Measurements from ENCODE around the gene GPANK1. TPM values are rescaled to one million over a fixed set of nuclear protein-coding genes. Genes with fewer than 3 reads are reported as not detected.

The GPANK1 gene
- total RNA-seq, 3 donors from 2014 or later, result 16.2 to 22.2 (median 20.0) TPM

DNA sequence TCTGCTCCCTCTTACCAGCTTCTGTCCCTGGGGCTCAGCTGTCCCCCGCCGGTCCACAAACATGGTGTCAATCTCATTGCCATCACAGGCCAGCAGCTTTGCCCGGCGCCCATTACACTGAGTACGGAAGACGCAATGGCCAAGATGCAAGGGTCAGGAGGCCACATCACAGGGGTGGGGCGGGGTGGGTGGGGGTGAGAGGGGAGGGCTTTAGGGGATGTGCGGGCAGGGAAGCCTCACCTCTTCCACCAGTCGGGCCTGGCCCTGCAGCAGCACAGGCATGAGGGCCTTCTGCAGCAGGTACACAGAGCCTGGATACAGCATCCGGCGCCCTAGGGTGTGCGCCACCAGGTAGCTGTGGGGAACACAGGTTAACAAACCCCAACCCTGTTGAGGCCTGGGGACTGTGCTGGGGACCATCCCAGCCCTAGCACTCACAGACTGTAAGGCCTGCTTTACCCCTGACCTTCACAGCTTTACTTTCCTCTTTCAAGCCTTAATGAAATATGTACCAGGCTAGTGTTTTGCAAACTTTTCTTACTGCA, 26.8 kb upstream of the GPANK1 start:
- Histone ChIP-seq H3K27ac (no peak overlapping the region), H3K4me1 (no peaks in the 10 kb centered on the region), H3K27me3 (no peaks in the 10 kb centered on the region), H3K9me3 (no peaks in the 10 kb centered on the region), H3K4me3 (no peak overlapping the region), H3K36me3 (peaks cover 8% of the 10 kb centered on the region)
- no peak for TF ChIP-seq POLR2A (IDR thresholded peaks at IDR 0.05)
- TF ChIP-seq, protein P1, sequence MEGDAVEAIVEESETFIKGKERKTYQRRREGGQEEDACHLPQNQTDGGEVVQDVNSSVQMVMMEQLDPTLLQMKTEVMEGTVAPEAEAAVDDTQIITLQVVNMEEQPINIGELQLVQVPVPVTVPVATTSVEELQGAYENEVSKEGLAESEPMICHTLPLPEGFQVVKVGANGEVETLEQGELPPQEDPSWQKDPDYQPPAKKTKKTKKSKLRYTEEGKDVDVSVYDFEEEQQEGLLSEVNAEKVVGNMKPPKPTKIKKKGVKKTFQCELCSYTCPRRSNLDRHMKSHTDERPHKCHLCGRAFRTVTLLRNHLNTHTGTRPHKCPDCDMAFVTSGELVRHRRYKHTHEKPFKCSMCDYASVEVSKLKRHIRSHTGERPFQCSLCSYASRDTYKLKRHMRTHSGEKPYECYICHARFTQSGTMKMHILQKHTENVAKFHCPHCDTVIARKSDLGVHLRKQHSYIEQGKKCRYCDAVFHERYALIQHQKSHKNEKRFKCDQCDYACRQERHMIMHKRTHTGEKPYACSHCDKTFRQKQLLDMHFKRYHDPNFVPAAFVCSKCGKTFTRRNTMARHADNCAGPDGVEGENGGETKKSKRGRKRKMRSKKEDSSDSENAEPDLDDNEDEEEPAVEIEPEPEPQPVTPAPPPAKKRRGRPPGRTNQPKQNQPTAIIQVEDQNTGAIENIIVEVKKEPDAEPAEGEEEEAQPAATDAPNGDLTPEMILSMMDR (IDR thresholded peaks at IDR 0.05), result no peak
- TF ChIP-seq POLR2AphosphoS5 (IDR thresholded peaks at IDR 0.05), result no peak
- no peak for DNase-seq (ENCODE audit: low spot score in 2 of 2)
- intact Hi-C loops (cut with DNase I; ENCODE audit: low total_unique reads), result loop anchor here (10.0 kb wide), 1 partner anchor 263 kb away; the partner anchor contains the start of genes NELFE and SKIC2

DNA sequence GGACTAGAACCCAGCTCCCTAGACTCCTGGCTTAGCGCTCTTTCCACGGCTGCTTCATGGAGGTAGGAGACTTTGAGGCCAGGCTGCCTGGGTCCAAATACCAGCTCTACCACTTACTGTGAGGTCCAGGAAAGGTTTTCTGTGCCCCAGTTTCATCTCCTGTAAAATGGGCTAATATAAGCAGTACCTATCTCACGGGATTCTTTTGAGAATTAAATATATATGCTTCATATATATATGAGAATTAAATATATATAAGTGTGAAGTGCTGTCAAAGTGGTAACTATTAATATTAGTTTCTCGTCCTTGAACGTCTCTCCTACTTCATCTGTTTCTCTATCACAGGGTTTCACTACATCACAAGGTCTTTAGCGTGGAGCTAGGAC, 26.3 kb upstream of the GPANK1 start:
- Histone ChIP-seq H3K36me3 (peaks cover 8% of the 10 kb centered on the region), H3K9me3 (no peaks in the 10 kb centered on the region), H3K27me3 (no peaks in the 10 kb centered on the region), H3K27ac (no peak overlapping the region), H3K4me1 (no peaks in the 10 kb centered on the region), H3K4me3 (no peak overlapping the region)
- intact Hi-C loops (cut with DNase I; ENCODE audit: low total_unique reads), result loop anchor here (10.0 kb wide), 1 partner anchor 264 kb away; the partner anchor contains the start of genes NELFE and SKIC2
- no peak for DNase-seq (ENCODE audit: low spot score in 2 of 2)
- no peak for TF ChIP-seq POLR2A (IDR thresholded peaks at IDR 0.05)
- no peak for TF ChIP-seq POLR2AphosphoS5 (IDR thresholded peaks at IDR 0.05)
- TF ChIP-seq, protein P1 (IDR thresholded peaks at IDR 0.05), result no peak

DNA sequence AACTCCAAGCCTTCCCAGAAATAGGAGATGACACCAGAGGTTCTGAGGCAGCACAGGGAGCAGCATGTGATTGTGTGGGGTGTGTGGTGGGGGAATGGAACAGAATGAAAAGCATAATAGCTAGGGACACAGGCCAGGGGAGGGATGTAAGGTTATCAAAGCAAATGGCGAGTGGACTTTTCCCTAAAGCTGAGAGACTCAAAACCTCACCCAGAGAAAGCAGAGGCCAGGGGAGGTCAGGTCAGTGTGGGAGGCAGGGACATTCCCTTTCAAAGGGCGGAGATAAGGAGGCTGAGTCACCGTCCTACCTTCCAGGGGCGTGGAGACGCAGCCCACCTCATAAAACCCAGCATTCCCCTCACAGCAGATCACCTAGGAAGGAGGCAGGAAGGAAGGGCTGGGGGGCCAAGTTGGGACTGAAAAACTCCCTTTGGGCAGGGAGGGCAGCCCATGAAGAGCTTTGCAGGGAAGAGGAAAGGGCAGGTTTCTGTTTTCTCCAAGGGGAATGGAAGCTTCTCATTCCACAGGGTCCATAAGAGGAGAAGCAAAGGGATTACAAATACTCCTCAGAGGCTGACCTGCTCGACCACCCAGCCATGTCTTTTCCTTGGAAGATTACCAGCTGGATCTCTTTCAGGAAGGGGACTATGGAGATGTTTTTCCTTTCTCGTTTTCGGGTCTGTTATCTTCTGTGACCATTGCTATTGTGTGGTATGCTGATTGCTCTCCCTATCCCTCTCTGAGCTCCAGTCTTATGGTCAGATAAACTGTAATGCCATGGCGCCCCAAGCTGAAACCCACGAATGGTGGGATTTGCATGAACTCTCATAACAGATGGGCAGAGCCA, 25.7 kb upstream of the GPANK1 start:
- H3K4me3 ChIP-seq, result no peak overlapping the region
- DNase-seq (ENCODE audit: low spot score in 2 of 2), result no peak
- H3K27ac ChIP-seq, result no peak overlapping the region
- H3K4me1 ChIP-seq, result no peaks in the 10 kb centered on the region
- intact Hi-C loops (cut with DNase I; ENCODE audit: low total_unique reads), result loop anchor here (10.0 kb wide), 1 partner anchor 264 kb away; the partner anchor contains the start of genes NELFE and SKIC2
- H3K36me3 ChIP-seq, result peaks cover 8% of the 10 kb centered on the region
- no peaks in the 10 kb centered on the region for H3K9me3 ChIP-seq
- no peak for TF ChIP-seq POLR2AphosphoS5 (IDR thresholded peaks at IDR 0.05)
- TF ChIP-seq, protein P1 (IDR thresholded peaks at IDR 0.05), result no peak
- no peak for TF ChIP-seq POLR2A (IDR thresholded peaks at IDR 0.05)
- H3K27me3 ChIP-seq, result no peaks in the 10 kb centered on the region

DNA sequence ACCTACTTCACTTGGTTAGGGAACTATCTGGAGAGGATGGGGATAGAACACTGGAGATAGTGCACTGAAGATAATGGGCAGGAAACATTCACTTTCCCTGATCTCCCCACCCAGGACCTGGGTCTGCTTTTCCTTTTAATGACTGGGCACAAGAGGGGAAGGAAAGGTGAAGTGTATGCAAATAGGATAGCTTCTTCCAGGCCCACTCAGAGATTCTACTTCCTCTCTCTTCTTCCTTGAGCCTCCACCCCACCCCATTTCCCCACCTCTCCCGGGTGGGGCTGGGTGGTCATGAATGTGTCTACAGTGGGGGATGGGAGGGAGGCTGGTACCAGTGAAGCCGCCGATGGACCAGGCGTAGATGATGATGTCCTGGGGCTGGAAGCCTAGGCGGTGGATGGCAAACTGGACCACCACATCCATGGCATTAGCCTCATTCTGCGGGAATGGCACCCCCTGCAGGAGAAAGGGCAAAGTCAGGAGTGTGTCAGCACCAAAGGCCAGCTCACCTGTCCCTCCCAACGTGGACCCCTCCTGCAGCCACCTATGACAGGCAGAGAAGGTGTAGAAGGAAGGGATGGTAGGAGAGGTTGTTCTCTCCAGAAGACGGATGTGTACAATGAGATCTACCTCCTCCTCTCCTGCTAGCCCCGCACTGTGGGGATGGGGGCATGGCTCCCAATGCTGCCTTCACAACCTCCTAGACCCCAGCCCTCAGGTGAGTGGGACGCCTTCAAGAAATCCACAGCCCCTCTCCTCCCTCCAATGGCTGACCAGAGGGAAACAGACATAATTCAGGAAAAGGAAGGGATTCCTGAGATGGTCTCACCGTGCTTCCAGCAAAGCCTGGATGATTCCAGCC, 24.7 kb upstream of the GPANK1 start:
- Histone ChIP-seq H3K9me3 (no peaks in the 10 kb centered on the region), H3K27ac (no peak overlapping the region), H3K4me3 (no peak overlapping the region), H3K36me3 (peaks cover 8% of the 10 kb centered on the region), H3K27me3 (no peaks in the 10 kb centered on the region), H3K4me1 (no peaks in the 10 kb centered on the region)
- DNase-seq (ENCODE audit: low spot score in 2 of 2), result no peak
- intact Hi-C loops (cut with DNase I; ENCODE audit: low total_unique reads), result loop anchor here (10.0 kb wide), 1 partner anchor 265 kb away; the partner anchor contains the start of genes NELFE and SKIC2
- TF ChIP-seq, protein P1 (IDR thresholded peaks at IDR 0.05), result no peak
- no peak for TF ChIP-seq POLR2A (IDR thresholded peaks at IDR 0.05)
- TF ChIP-seq POLR2AphosphoS5 (IDR thresholded peaks at IDR 0.05), result no peak

All from breast epithelium (tissue), 4 donors.